GM12872 (cell line): Measurements from ENCODE around the gene IL1RAPL2.

Source experiments
- CTCF ChIP-seq: IDR thresholded peaks from 3 replicates; pipeline ENCODE4 v1.5.1; 2011; ENCODE audit warnings: low read depth, mild to moderate bottlenecking, low read length, moderate library complexity; ENCODE audit not compliant: insufficient read depth

The IL1RAPL2 gene

GRCh38 chrX:105526431-105526830, 960.4 kb downstream of the IL1RAPL2 start:
- TF ChIP-seq CTCF: no peak

DNA sequence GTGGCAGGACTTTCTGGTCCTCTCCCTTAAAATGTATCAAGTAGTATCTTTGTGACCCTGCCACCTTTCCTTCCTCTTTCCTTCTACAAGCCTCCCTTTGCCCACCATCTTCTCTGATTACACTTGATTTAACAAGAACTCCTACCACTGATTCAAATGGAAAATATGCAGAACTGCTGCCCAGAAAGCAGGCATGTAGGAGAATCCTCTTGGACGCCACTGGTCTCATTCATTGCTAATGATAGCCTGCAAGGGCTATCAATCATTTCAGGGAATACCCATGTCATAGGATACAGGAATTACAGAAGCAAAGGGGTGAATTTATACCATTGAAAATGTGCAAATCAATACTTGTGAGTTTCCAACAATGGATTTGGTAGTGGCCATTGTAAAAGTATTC, 961.8 kb downstream of the IL1RAPL2 start:
- TF ChIP-seq CTCF: no peak

DNA sequence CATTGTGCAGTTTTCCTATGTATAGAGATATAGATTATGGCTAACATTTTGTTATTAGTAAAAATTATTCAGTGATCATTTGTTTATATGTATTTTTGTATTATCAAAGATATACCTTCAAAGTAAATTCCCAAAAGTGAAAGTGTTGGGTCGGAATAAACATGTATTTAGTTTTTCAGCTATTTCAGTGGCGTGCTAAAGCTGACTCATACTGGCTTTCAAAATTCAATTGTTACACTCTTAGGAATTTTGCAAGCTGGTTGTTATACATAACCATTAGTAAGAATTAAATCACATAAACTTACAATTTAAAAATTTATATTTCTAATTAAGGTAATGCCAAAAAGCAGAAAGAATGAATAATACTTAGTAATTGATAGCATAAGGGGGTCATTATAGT, 968.0 kb downstream of the IL1RAPL2 start:
- no peak for TF ChIP-seq CTCF

DNA sequence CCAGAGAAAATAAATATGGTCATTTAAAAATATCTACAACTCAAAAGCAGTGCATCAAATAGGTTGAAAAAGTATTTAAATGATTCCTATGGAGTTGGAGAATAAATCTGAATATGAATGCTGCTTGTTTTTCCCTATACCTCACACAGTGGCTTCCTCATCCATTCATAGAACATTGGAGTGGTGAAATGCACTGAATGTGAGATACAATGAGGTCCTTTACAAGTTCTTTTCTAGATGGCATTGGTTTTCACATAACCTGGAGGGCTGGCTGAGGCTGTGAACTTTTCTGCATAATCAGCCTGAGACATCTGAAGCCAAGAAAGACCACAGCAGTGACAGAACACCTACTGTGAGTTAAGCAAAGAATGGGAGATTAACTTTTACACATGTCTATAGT, 977.3 kb downstream of the IL1RAPL2 start:
- TF ChIP-seq CTCF: no peak

DNA sequence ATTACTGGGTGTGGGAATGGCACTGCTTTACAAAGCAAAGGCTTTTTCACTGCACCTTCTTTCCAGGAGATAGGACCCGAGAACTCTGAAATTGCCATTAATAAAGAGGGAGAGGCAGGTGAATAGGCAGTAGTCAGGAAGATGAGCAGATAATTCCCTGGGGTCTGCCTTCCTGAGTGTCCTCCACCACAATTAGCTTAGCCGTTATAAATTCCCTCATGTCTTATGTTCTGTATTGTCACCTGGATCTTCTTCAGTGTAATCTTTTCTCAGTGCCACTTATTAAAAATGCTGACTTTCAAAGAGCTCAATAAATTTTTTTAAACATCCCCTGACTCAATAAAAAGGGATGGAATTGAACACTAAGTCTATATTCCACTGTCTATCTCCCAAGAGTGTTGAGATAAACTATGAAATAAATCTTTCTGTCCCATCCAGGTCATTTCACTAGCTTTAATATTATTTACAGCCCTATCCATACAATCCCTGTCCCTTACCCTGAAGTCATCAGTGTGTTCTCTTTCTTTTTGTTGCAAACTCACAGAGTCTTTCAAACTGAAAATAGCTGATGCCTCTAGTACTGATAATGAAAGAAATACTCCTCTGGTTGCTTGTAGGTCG, 984.2 kb downstream of the IL1RAPL2 start:
- no peak for TF ChIP-seq CTCF

DNA sequence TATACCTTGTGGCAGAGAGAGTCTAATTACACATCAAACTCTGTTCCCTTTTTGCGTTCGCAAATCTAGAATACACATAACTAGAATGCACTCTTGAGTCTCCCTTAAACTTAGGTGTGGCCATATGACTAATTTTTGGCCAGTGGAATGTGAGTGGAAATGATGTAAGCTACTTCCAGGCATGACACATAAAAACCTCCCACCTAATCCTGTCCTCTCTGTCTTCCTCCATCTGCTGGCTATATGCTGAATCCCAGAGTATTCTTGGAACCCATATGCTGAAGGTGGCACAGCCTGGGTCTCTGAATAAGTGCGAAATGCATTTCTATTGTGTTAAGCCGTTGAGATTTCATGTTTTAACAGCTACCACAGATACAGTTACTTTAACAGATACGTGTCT, 986.4 kb downstream of the IL1RAPL2 start:
- no peak for TF ChIP-seq CTCF

DNA sequence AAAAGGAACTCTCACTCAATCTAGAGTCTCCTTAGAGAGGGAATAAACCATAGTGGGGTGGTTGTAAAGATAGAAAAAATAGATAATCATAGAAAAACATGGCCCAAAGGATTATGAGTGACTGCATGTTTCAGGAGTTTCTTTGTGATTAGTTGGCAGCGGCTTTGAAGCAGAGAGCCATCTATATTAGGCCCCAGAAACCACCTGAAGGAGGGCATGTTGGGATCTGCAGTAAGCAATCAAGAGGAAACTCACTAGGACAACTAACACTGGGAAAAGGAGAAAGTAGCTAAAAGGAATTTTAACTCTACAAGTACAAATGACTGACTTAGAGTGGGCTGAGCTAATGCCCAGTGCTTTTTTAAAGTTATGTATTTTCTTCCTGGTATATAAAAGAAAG, 987.1 kb downstream of the IL1RAPL2 start:
- TF ChIP-seq CTCF: no peak
